K562 treated with DMSO at 1 percent for 48 hours (cell line): ENCODE measurements around the gene SLC25A2. TPM values are rescaled to one million over a fixed set of nuclear protein-coding genes. Genes with fewer than 3 reads are reported as not detected.

Source experiments
- total RNA-seq: library from RNA; unstranded; fragments of 300-600 nt; gene quantifications from 2 replicates; pipeline ENCODE4 v1.2.3, GENCODE V29; 2022; ENCODE audit warnings: low replicate concordance; ENCODE audit errors: extremely low read depth

The SLC25A2 gene
- total RNA-seq: not detected in 2 replicates

GRCh38 chr5:141303756-141304155 lies at the start of gene SLC25A2:
SLC25A2 (minus strand) TSS chr5:141304049; CDS start chr5:141303865, 184 bp downstream.

GRCh38 chr5:141349917-141350619 lies 46.2 kb upstream of the SLC25A2 start, which contains the start of gene PCDHGB1:
PCDHGB1 (plus strand) TSS chr5:141350099; CDS start chr5:141350261, 162 bp downstream.

GRCh38 chr5:141343242-141343952 lies 39.5 kb upstream of the SLC25A2 start, which contains the start of gene PCDHGA3:
PCDHGA3 (plus strand) TSS chr5:141343829; CDS start chr5:141344034, 205 bp downstream.

GRCh38 chr5:141338538-141339306 lies 34.9 kb upstream of the SLC25A2 start, which contains the start of gene PCDHGA2:
PCDHGA2 (plus strand) TSS chr5:141338760.

GRCh38 chr5:141330299-141331080 lies 26.6 kb upstream of the SLC25A2 start, which contains the start of gene PCDHGA1:
PCDHGA1 (plus strand) TSS chr5:141330514.

GRCh38 chr5:141320225-141321169 lies 16.6 kb upstream of the SLC25A2 start, which contains the start of gene TAF7:
TAF7 (minus strand) TSS chr5:141320784; CDS start chr5:141320044, 740 bp downstream.

Other genes with a start within 250 kb of the SLC25A2 start
- not detected in 2 replicates for gene PCDHB2, start 209.4 kb downstream of the SLC25A2 start, total RNA-seq
- not detected in 2 replicates for gene PCDHB3, start 203.6 kb downstream of the SLC25A2 start, total RNA-seq
- not detected in 2 replicates for gene PCDHB4, start 182.2 kb downstream of the SLC25A2 start, total RNA-seq
- gene PCDHB5, start 168.8 kb downstream of the SLC25A2 start, total RNA-seq: not detected in 2 replicates
- gene PCDHB6, start 154.0 kb downstream of the SLC25A2 start, total RNA-seq: not detected in 2 replicates
- gene PCDHB7, start 131.4 kb downstream of the SLC25A2 start, total RNA-seq: not detected in 2 replicates
- not detected in 2 replicates for gene PCDHB8, start 126.3 kb downstream of the SLC25A2 start, total RNA-seq
- gene PCDHB16, start 121.7 kb downstream of the SLC25A2 start, total RNA-seq: not detected in 2 replicates
- gene PCDHB9, start 116.9 kb downstream of the SLC25A2 start, total RNA-seq: not detected in 2 replicates
- gene PCDHB10, start 111.7 kb downstream of the SLC25A2 start, total RNA-seq: not detected in 2 replicates
- not detected in 2 replicates for gene PCDHB11, start 104.4 kb downstream of the SLC25A2 start, total RNA-seq
- gene PCDHB12, start 95.3 kb downstream of the SLC25A2 start, total RNA-seq: not detected in 2 replicates
- gene PCDHB13, start 90.1 kb downstream of the SLC25A2 start, total RNA-seq: not detected in 2 replicates
- not detected in 2 replicates for gene PCDHB14, start 80.7 kb downstream of the SLC25A2 start, total RNA-seq
- not detected in 2 replicates for gene PCDHB15, start 58.7 kb downstream of the SLC25A2 start, total RNA-seq
- gene TAF7, start 16.7 kb upstream of the SLC25A2 start, total RNA-seq: not detected in 2 replicates
- gene PCDHGA1, start 26.5 kb upstream of the SLC25A2 start, total RNA-seq: not detected in 2 replicates
- not detected in 2 replicates for gene PCDHGA2, start 34.7 kb upstream of the SLC25A2 start, total RNA-seq
- gene PCDHGA3, start 39.8 kb upstream of the SLC25A2 start, total RNA-seq: not detected in 2 replicates
- not detected in 2 replicates for gene PCDHGB1, start 46.0 kb upstream of the SLC25A2 start, total RNA-seq
- not detected in 2 replicates for gene PCDHGA4, start 51.0 kb upstream of the SLC25A2 start, total RNA-seq
- not detected in 2 replicates for gene PCDHGB2, start 55.9 kb upstream of the SLC25A2 start, total RNA-seq
- not detected in 2 replicates for gene PCDHGA5, start 60.1 kb upstream of the SLC25A2 start, total RNA-seq
- not detected in 2 replicates for gene PCDHGB3, start 66.2 kb upstream of the SLC25A2 start, total RNA-seq
- not detected in 2 replicates for gene PCDHGA6, start 69.8 kb upstream of the SLC25A2 start, total RNA-seq
- not detected in 2 replicates for gene PCDHGA7, start 78.7 kb upstream of the SLC25A2 start, total RNA-seq
- not detected in 2 replicates for gene PCDHGB4, start 83.6 kb upstream of the SLC25A2 start, total RNA-seq
- not detected in 2 replicates for gene PCDHGA8, start 88.6 kb upstream of the SLC25A2 start, total RNA-seq
- not detected in 2 replicates for gene PCDHGB5, start 93.9 kb upstream of the SLC25A2 start, total RNA-seq
- gene PCDHGA9, start 98.7 kb upstream of the SLC25A2 start, total RNA-seq: not detected in 2 replicates
- gene PCDHGB6, start 104.0 kb upstream of the SLC25A2 start, total RNA-seq: not detected in 2 replicates
- not detected in 2 replicates for gene PCDHGA10, start 108.9 kb upstream of the SLC25A2 start, total RNA-seq
- not detected in 2 replicates for gene PCDHGB7, start 113.6 kb upstream of the SLC25A2 start, total RNA-seq
- not detected in 2 replicates for gene PCDHGA11, start 117.0 kb upstream of the SLC25A2 start, total RNA-seq
- gene PCDHGA12, start 126.5 kb upstream of the SLC25A2 start, total RNA-seq: not detected in 2 replicates
- gene PCDHGC3, start 171.9 kb upstream of the SLC25A2 start, total RNA-seq: not detected in 2 replicates
- not detected in 2 replicates for gene PCDHGC4, start 181.0 kb upstream of the SLC25A2 start, total RNA-seq
- gene PCDHGC5, start 185.0 kb upstream of the SLC25A2 start, total RNA-seq: not detected in 2 replicates